GM18502 (cell line): Measurements from ENCODE around the gene MADCAM1.

ENCODE experiments used
- ATAC-seq: cut with Tn5 transposase; IDR thresholded peaks from one replicate; pipeline ENCODE4 v1.9.1; 2021; ENCODE audit warnings: mild to moderate bottlenecking; ENCODE audit not compliant: unreplicated experiment, poor library complexity

Gene MADCAM1

DNA sequence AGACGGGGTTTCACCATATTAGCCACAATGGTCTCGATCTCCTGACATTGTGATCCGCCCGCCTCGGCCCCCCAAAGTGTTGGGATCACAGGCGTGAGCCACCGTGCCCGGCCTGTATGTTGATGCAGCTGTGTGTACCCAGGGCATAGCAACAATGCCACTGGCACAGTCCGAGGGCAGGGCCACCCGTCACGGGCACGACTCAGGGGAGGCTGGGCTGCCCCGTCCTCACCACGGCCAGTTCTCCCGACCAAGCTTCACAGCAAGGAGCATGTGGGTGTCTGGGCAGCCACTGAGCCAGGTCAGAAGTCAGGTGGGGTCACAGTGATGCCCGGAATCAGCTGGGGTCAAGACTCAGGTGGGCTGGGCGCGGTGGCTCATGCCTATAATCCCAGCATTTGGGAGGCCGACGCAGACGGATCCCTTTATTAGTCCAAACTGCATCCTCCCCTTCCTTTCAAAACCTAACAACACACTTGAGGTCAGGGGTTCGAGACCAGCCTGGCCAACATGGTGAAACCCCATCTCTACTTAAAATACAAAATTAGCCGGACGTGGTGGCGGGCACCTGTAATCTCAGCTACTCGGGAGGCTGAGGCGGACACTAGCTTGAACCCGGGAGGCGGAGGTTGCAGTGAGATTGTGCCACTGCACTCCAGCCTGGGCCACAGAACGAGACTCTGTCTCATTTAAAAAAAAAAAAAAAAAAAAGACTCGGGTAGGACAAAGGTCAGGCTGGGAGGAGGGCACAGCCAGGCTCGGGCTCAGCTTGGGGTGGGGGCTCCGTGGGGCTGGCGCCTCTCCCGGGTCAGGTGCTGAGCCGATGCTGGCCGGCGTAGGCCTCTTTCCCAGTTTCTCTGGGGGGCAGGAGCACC lies 34.1 kb downstream of the MADCAM1 start:
- ATAC-seq = no peak

DNA sequence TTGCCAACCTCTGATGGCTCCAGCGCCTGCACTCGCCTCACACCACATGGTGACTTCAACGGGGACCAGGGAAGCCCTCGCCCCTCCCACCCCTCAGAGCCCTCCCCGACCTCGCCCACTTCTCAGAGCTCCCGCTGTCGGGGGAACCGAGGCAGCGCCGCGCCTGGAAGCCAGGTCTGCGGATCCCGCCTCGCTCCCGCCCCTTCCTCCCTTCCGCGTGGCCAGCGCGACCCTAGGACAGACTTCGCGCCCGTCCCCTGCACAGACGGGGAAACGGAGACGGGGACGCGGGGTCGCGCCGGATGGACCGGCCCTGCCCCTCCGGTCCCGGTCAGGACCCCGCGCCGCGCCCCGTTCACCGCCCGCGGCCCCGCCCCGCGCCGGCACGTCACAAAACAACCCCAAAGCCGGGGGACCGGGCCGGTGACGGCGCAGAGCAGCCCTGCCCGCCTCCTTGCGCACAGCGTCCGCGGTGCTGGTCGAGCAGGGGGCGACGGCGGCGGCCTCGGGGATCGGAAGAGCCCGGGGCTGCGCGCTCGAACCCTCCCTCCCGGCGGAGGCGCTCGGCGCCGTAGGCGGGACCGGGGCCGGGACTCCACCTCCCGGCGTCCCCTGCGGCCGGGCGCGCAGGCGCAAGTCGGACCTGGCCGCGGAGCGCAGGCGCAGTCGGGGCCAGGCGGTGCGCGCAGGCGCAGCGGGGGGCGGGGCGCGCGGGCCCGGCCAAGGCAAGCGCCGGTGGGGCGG lies 34.9 kb downstream of the MADCAM1 start:
- peak; percentile 73 for ATAC-seq

DNA sequence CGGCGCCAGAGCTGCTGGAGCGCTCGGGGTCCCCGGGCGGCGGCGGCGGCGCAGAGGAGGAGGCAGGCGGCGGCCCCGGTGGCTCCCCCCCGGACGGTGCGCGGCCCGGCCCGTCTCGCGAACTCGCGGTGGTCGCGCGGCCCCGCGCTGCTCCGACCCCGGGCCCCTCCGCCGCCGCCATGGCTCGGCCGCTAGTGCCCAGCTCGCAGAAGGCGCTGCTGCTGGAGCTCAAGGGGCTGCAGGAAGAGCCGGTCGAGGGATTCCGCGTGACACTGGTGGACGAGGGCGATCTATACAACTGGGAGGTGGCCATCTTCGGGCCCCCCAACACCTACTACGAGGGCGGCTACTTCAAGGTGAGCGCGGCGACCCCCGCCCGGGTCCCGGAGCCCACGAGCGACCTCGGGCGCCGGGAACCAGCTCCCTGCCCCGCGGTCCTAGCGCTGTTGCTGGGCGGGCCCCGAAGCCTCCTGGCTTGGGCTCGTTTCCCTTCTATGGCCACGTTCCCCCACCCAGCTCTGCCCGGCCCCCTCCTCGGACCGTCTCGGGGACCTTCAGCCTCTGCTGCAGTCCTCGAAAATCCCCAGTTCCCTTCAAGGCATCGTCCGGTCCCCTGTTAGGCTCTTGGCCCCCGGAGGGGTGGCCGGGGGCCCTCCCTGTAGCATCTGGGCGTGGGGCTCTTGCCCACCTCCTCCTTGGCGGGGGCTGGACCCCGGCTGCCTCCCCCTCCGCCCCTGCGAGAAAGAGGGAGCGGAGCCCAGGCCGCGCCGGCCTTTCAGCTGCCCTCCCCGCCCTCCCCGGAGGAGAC lies 35.7 kb downstream of the MADCAM1 start, which contains the start of gene CDC34:
CDC34 (plus strand) TSS at position 8 of the 808 bp plus-strand sequence; CDS start at position 180, 172 bp downstream.
- ATAC-seq = peak; percentile 18

DNA sequence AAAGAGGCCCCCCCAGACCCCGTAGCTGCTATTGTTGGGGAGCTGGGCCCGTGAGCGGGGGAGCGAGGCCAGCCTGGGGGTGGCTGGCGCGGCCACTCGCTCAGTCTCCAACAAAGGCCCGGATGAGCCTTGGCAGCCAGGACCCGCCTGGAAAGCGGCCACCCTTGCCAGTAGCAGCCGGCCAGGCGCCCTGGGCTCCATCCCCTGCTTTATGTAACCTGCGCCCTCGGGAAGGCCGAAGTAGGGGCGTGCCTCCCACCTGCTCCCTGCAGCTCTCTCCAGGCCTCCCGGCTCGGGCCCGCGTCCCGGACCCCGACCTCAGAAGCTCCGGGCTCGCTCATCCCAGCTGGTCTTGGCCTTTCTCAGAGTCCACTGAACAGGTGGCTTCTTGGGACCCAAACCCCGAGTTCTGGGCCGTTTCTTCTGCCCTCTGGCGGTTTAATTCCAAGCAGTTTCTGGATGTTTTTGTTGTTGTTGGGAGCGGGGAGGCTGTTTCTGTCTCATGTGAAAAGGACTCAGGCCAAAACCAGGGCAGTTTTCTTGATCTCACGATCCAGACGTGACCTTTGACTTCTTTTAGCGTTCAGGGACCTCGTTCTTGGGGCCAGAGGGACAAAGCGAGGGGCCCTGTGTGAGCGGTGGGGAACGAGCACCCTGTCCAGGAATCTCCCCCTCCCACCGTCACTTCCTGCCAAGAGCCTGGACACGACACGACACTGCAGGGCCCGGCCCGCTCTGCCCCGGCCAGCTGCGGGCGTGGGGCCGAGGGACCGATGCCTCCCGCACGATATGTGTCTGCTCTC lies 36.5 kb downstream of the MADCAM1 start:
- ATAC-seq = no peak

DNA sequence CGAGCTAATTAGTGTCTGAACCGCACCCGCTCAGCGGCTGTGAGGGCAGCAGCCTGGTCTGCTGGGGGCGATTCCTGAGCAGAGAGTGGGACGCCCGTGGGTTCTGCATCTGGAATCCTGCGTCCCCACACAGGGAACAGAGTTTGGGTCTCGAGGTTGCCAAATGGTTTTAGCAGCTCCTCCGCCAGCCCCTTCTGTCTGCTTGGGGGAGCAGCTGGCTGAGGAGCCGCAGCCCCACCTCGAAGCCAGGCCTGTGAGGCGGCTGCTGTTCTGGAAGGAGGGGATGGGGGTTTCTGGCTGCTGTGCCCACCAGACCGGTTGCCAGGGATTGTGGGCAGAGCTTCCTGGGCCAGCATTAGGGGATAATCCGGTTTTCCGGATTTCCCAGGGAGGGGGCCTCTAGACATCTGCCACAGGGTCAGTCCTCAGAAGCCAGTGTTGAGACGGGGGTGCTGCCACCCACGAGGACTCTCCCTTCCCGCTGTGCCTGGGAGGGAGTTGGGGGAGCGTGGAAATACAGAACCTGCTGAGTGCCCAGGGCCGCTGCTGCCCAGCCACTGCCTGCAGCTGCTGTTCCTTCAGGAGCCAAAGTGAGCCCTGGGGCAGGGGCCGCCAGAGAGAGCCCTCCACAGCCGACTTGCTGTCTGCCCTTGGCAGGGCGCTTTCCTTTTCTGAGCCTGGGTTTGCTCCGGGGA lies 37.2 kb downstream of the MADCAM1 start:
- no peak for ATAC-seq

DNA sequence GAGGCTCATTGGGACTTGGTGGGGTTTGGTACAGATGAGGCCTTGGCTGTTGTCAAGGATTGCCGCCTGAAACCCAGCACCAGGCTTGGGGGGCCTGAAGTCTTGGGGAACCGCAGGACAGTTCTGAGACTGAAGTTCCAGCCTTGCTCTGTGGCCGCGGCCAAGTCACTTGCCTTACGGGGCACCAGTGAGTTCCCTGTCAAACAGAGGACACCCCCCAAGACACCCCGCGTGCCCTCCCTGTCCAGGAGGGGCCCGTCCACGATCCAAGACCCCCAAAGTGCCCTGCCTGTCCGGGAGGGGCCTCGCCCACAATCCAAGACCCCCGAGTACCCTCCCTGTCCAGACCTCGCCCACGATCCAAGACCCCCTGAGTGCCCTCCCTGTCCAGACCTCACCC lies 37.8 kb downstream of the MADCAM1 start:
- no peak for ATAC-seq

DNA sequence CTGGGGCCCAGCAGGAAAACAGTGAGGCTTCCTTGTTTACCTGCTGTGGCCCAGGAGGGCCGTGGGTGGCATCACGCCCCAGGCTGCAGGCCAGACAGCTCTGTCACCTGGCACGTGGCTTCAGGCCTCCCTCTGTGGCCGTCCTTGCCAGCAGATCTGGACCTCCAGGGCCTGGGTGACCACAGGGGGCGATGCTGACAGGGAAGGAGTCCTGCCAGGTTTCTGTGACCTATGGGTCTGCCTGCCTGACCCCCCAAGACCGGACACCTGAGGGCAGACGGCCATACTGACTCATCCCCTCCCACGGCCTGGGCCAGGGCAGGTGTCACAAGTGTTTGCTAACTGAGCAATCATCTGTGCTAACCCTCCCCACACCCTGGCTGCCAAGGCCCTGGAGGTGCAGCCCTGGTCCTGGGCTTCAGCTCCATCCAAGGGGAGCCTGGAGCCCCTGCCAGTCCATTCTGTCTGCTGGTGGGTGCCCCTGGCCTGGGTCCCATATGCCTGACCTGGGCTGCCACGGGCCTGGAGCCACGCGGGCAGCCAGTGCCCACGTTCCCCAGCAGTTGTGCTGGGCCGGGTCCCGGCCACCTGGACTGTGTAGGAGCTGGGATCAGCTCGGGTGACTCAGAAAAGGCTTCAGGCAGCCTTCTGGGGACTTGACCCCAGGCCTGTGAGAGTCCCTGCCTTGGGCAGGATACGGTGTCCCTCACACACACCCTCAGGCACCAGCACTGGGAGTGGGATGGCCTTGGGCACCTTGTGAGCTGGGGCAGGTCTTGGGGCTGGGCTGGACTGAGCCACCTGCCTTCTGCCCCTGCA lies 38.9 kb downstream of the MADCAM1 start:
- no peak for ATAC-seq

DNA sequence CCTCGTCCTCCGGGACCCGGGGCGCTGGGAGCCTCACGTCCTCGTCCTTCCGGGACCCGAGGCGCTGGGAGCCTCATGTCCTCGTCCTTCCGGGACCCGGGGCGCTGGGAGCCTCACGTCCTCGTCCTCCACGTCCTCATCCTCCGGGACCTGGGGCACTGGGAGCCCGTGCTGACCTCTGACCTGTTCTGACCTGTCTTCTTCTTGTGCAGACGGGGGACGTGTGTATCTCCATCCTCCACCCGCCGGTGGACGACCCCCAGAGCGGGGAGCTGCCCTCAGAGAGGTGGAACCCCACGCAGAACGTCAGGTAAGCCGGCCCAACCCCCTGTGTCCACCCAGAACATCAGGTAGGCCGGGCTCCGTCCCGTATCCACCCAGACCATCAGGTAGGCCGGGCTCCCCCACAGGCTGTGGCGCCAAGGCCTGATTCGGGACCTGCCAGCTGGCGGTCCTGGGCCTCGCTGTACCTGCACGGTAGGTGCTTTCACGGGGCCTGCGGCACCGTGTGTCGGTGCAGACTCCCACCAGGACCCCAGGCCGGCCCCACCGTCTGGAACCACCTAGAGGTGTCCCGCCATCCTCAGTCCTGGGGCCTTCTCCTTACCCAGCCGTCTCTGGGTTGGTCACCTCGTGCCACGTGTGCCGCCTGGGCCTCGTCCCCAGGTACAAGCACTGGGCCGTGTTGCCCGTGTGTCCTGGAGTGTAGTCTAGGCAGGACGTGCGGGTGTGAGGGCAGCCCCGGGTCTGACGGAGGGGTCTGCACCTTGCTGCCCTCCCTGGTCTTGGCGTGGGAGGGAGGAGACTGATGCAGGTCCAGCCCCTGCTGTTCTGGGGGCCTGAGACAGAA lies 40.0 kb downstream of the MADCAM1 start:
- no peak for ATAC-seq

DNA sequence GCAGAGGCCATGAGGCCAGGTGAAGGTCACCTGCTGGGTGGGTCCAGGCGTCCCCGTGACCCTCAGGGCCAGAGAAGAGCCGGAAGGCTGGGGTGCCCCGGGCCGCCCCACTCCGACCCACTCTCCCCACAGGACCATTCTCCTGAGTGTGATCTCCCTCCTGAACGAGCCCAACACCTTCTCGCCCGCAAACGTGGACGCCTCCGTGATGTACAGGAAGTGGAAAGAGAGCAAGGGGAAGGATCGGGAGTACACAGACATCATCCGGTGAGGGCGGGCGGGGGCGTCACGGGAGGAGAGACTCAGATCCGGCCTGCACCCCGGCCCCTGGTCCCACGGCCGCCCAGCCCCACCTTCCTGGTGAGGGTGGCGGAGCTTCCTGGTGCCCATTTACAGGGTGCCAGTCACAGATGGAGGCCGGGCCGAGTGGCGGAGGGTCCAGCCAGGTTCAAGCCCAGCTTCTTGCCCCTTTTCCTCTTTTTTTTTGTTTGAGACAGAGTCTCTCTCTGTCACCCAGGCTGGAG lies 40.7 kb downstream of the MADCAM1 start:
- no peak for ATAC-seq

DNA sequence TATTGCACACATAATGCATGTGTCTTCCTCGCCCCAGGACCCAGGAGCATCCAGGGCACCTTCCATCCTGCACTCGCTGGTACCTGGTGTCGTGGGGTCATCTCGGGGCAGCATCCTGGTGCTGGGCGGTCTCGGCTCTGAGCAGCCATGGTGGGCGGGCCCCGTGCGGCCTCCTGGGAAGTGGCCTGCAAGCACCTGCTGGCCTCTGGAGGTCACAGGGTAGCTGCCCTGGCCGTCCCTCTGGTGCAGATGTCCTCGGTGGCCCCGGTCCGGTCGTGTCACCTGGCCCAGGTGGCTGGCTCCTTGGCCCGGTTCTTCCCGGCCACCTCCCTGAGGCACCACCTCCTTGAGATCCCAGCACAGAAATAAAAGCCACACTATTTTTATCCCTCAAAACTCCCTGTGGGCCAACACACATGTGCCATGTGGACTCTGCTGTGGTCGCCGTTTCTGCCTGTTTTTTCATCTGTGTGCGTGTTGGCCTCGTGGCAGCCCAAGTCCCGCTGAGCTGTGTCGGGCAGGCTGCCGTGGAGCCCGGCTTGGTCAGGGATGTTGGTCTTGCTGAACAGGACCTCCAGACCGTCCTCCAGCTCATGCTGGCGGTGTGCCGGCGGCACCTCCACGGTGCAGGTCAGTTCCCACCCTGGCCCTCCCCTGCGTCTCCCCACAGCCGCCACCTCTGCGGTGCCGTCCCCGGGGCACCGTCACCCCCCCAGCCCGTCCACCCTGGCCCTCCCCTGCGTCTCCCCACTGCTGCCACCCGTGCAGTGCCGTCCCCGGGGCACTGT lies 42.5 kb downstream of the MADCAM1 start:
- ATAC-seq = no peak

DNA sequence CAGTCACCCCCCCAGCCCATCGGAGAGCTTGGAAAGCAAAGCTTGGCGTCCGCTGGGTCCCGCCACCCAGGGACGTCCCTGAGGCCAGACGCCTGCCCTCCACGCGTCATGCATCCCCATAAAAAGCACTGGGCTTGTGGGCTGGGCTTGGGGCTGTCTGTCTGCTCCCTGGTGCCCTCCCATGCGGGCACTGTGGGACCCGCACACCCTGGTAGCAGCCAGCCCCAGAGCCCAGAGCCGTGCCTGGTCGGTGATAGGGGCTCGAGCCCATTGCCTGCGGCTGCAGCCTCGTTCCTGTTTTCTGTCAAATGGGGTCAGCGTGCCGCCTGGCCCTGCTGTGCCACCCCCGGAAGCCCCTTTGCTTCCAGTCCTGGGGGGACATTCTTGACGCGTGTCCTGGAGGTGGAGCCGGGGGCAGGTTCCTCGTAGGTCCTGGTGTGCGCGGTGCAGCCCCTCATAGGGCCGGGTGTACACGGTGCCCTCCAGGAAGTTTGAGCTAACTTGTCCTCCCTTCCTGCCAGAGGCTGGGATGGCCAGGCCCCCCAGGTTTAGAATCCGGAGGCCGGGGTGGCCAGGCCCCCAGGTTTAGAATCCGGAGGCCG lies 43.2 kb downstream of the MADCAM1 start:
- no peak for ATAC-seq

DNA sequence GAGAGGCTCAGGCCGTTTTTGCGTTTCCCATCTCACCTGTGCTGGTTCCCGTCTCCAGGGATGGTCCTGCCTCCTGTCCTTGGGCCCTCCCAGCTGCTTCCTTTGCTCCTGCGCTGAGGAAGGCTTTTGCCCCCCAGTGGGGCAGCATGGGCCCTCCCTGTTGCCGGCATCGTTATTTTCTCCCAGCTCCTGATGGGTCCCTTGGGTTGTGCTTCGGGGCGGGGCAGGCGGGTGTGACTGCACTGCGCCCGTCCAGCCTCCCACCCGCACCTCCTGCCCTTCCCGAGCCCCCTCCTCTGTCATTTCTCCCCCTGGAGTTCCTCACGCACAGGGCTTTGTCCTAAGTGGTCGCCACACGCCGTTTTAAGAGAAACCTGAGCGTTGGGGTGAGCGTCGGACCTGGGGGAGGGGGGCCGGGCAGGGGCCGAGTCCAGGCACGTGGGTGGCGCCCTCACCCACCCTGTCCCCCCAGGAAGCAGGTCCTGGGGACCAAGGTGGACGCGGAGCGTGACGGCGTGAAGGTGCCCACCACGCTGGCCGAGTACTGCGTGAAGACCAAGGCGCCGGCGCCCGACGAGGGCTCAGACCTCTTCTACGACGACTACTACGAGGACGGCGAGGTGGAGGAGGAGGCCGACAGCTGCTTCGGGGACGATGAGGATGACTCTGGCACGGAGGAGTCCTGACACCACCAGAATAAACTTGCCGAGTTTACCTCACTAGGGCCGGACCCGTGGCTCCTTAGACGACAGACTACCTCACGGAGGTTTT lies 44.8 kb downstream of the MADCAM1 start:
- ATAC-seq = no peak

DNA sequence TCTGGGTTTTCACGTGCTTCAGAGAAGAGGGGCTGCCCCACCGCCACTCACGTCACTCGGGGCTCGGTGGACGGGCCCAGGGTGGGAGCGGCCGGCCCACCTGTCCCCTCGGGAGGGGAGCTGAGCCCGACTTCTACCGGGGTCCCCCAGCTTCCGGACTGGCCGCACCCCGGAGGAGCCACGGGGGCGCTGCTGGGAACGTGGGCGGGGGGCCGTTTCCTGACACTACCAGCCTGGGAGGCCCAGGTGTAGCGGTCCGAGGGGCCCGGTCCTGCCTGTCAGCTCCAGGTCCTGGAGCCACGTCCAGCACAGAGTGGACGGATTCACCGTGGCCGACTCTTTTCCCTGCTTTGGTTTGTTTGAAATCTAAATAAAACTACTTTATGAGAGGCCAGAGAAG lies 45.4 kb downstream of the MADCAM1 start:
- ATAC-seq = no peak

DNA sequence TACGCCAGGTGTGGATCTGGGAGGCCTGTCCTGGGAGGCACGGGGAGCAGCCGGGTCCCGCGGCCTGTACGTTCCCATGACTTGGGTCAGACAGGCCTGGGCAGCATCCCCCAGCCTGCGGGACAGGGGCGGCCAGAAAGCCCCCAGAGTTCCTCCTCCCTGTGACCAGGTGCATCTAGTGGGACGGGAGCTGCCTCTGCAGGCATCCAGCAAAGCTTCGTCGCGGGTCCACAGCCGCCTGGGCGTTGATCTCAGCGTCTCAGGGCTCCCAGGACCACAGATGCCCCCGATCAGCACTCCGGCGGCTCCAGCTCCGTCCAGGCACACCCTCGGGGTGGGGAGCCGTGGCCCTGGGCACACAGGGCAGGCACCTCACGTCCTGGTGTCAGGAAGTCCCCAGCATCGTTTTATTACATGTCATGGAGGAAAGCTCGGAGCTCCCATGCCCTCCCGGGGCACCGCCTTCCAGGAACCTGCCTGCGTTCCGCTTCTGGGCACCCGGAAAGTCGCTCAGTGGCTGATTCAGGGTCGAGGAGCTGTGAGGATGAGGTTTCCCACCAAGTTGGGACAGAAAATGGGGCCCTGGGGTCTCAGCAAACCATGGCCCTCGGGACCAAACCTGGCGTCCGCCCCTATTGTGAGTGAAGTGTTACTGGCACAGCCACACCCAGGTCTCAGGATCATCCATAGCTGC lies 46.0 kb downstream of the MADCAM1 start:
- no peak for ATAC-seq
